ENCODE data around the gene ST14. TPM values are rescaled to one million over a fixed set of nuclear protein-coding genes. Genes with fewer than 3 reads are reported as not detected.
A peak's percentile ranks its signal among the peaks of the same experiment; 100 is the strongest.
"Not testable (repeated sequence)": the region's sequence is repeated elsewhere in the genome, so short reads cannot be mapped to it uniquely, and the experiment has no call there.

The ST14 gene
- total RNA-seq, 4 donors from 2014 or later, result 109 to 225 (median 141) TPM

GRCh38 chr11:130190371-130190881, 30.8 kb downstream of the ST14 start:
- no peak for DNase-seq

GRCh38 chr11:130191896-130192295, 32.3 kb downstream of the ST14 start:
- no peaks in the 10 kb centered on the region for H3K9me3 ChIP-seq
- peaks cover 0 to 20% (median 6%) of the 10 kb centered on the region in 3 donors for H3K4me1 ChIP-seq
- H3K27me3 ChIP-seq, result no peaks in the 10 kb centered on the region
- WGBS, 2 donors, result 89 to 92% methylated on average over 14 of the region's 14 CpGs
- H3K27ac ChIP-seq, result no peak overlapping the region
- DNase-seq, result no peak
- H3K4me3 ChIP-seq, result no peak overlapping the region
- intact Hi-C loops (cut with DNase I), result no loop called here
- peaks cover 0 to 87% (median 7%) of the 10 kb centered on the region in 3 donors for H3K36me3 ChIP-seq
- TF ChIP-seq, protein P1, sequence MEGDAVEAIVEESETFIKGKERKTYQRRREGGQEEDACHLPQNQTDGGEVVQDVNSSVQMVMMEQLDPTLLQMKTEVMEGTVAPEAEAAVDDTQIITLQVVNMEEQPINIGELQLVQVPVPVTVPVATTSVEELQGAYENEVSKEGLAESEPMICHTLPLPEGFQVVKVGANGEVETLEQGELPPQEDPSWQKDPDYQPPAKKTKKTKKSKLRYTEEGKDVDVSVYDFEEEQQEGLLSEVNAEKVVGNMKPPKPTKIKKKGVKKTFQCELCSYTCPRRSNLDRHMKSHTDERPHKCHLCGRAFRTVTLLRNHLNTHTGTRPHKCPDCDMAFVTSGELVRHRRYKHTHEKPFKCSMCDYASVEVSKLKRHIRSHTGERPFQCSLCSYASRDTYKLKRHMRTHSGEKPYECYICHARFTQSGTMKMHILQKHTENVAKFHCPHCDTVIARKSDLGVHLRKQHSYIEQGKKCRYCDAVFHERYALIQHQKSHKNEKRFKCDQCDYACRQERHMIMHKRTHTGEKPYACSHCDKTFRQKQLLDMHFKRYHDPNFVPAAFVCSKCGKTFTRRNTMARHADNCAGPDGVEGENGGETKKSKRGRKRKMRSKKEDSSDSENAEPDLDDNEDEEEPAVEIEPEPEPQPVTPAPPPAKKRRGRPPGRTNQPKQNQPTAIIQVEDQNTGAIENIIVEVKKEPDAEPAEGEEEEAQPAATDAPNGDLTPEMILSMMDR (IDR thresholded peaks at IDR 0.05), result no peak
- TF ChIP-seq POLR2A (IDR thresholded peaks at IDR 0.05), result no peak

More at GRCh38 chr11:130190371-130190881, 30.8 kb downstream of the ST14 start:
- Histone ChIP-seq H3K4me1 (peaks cover 0 to 20% (median 6%) of the 10 kb centered on the region in 3 donors), H3K36me3 (peaks cover 0 to 72% (median 7%) of the 10 kb centered on the region in 3 donors), H3K27me3 (no peaks in the 10 kb centered on the region), H3K27ac (peak overlapping the region in 3 of 4 donors; percentile 7 to 32 (median 18)), H3K9me3 (no peaks in the 10 kb centered on the region), H3K4me3 (no peak overlapping the region)
- no peak for TF ChIP-seq POLR2A (IDR thresholded peaks at IDR 0.05)
- TF ChIP-seq, protein P1 (IDR thresholded peaks at IDR 0.05), result no peak
- 89 to 94% methylated on average over 15 to 16 of the region's 29 CpGs for WGBS, 2 donors
- intact Hi-C loops (cut with DNase I), result no loop called here

- no peak for TF ChIP-seq POLR2A (IDR thresholded peaks at IDR 0.05)
- TF ChIP-seq, protein P1 (IDR thresholded peaks at IDR 0.05), result no peak
- H3K27ac ChIP-seq, result no peak overlapping the region
- no peak for DNase-seq
- no peak overlapping the region for H3K4me3 ChIP-seq
- H3K9me3 ChIP-seq, result no peaks in the 10 kb centered on the region
- WGBS, 2 donors, result 83 to 85% methylated on average over 4 of the region's 4 CpGs
- H3K27me3 ChIP-seq, result no peaks in the 10 kb centered on the region
- peaks cover 0 to 10% (median under 1%) of the 10 kb centered on the region in 3 donors for H3K4me1 ChIP-seq
- intact Hi-C loops (cut with DNase I), result no loop called here
- H3K36me3 ChIP-seq, result peaks cover 7 to 96% (median 12%) of the 10 kb centered on the region in 3 donors
Observed at GRCh38 chr11:130192845-130193267, 33.3 kb downstream of the ST14 start.

- H3K4me3 ChIP-seq; intact Hi-C loops (cut with DNase I); H3K27me3 ChIP-seq; H3K27ac ChIP-seq; H3K9me3 ChIP-seq; DNase-seq; H3K4me1 ChIP-seq: not testable (repeated sequence)
- WGBS, 2 donors, result 88 to 93% methylated on average over 9 to 11 of the region's 14 CpGs
- peaks cover 12 to 100% (median 14%) of the 10 kb centered on the region in 3 donors for H3K36me3 ChIP-seq
Observed at GRCh38 chr11:130193551-130193950, 34.0 kb downstream of the ST14 start.

DNA sequence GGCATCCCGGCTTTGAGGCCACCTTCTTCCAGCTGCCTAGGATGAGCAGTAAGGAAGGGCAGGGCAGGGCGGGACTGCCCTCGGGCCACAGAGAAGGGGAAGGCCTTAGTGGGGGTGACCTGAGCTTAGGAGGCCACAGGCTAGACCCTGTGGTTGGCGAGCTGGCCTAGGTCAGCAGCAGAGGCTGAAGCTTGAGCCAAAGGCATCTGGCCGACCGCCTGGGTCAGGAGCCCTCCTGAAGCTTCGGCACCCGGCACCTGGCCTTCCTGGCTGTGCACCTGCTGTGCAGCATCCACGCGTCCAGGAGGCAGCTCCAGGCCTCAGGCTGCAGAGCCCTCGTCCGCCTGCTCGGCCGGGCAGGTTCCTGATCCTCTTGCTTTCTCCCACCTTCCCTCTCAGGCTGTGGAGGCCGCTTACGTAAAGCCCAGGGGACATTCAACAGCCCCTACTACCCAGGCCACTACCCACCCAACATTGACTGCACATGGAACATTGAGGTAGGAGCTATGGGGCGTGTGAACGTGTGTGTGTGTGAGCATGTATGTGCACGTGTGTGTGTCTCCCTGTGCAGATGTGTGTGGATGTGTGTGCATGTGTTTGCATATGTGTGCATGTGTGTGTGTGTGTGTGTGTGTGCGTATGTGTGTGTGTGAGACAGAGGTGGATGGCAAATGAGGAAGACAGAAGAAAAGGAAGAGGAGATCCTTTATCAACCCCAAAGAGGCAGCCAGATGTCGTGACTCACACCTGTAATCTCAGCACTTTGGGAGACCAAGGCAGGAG, 34.9 kb downstream of the ST14 start:
- no peak for DNase-seq
- Histone ChIP-seq H3K27ac (no peak overlapping the region), H3K4me3 (no peak overlapping the region), H3K36me3 (peaks cover 14 to 100% (median 17%) of the 10 kb centered on the region in 3 donors), H3K27me3 (no peaks in the 10 kb centered on the region), H3K4me1 (peaks cover 0 to 4% (median 0%) of the 10 kb centered on the region in 3 donors), H3K9me3 (no peaks in the 10 kb centered on the region)
- intact Hi-C loops (cut with DNase I), result no loop called here
- TF ChIP-seq, protein P1 (IDR thresholded peaks at IDR 0.05), result no peak
- no peak for TF ChIP-seq POLR2A (IDR thresholded peaks at IDR 0.05)
- 83 to 86% methylated on average over 8 to 15 of the region's 21 CpGs for WGBS, 2 donors

Data from esophagus squamous epithelium (tissue), 5 donors.